Tongue (tissue), 3 donors: Measurements from ENCODE around the gene GATM. TPM values are rescaled to one million over a fixed set of nuclear protein-coding genes. Genes with fewer than 3 reads are reported as not detected.
"Not testable (repeated sequence)": the region's sequence is repeated elsewhere in the genome, so short reads cannot be mapped to it uniquely, and the experiment has no call there.

ENCODE experiments used
- DNase-seq: peaks from one replicate; pipeline ENCODE4 v3.0.0-alpha.2; 2015
- small RNA-seq: library from RNA; depleted of rRNA; stranded (forward); fragments of <200 nt; gene quantifications from one replicate; pipeline ENCODE3, GENCODE V24; 2014; ENCODE audit warnings: low replicate concordance
- total RNA-seq: library from RNA; depleted of rRNA; stranded (reverse); fragments of >200 nt; gene quantifications from one replicate; pipeline ENCODE4 v1.2.3, GENCODE V29; 2014

Gene GATM
- total RNA-seq, 1 donor from 2014 or later = 743 TPM

DNA sequence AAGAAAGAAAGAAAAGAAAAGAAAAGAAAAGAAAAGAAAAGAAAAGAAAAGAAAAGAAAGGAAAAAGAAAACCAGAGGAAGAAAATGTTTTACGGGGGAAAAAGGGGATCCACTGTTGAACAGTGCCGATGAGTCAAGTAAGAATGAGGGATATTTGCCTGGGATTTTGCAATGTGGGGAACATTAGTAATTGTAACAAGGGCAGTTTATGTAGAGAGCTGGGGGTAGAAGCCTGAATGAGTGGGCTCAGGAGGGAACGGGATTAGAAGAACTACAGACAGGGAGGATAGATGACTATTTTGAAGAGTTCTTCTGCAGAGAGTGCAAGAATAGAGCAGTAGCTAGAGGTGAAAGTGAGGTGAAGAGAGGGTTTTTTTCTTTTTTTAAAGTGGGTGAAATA, 28.7 kb downstream of the GATM start:
- no peak for DNase-seq

DNA sequence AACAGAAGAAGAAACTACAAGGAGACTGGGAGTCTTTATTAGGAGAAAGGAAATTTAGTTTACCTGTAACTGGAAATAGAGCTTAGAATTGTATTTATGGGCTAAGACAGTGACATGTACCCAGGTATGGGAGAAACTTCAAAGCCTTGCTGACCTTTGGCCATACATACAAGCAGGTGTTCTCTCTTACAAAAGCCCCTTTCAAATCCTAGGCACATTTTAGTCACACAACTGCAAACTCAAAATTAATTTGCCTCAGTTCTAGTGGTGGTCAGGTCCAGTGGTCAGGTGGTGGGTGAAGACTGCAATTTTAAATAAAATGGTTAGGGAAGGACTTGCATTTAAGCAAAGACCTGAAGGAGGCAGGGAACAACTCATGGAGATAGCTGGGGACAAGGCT, 30.4 kb downstream of the GATM start:
- DNase-seq = no peak

DNA sequence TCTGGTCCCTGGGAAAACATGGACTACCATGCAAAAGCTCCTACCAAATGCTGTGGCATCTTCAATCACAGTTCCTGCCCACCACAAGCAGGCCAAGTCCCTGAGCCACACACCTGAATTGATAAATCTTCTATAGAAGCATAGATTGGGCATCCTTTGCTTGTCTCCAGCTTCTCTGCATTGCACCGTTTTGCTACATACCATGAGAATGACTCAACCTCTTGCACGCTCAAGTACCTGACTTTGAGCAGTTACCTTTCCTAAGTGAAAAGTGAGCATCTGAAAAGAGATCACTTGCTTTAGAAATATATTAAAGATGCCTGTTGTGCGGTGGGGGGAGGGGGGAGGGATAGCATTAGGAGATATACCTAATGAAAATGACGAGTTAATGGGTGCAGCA, 31.3 kb downstream of the GATM start:
- DNase-seq = no peak

DNA sequence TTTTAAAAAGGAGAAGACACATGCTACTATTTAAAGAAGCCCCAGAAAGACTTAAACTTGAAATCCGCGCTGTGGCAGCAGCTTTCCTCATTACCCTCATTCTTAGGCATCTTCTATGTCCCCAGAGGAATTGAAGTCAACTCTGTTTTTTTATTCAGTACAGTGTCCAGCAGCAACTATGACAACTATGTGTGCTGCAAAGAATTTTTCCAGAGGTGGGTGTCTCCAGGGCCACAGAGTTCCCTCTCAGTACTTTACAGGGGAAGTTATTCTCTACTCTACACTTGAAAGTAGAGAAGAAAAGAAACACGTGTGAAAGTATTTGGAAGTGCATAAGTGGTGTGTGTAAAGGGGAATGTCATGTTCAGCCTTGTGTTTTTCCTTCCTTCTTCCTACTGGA, 32.0 kb downstream of the GATM start:
- no peak for DNase-seq

DNA sequence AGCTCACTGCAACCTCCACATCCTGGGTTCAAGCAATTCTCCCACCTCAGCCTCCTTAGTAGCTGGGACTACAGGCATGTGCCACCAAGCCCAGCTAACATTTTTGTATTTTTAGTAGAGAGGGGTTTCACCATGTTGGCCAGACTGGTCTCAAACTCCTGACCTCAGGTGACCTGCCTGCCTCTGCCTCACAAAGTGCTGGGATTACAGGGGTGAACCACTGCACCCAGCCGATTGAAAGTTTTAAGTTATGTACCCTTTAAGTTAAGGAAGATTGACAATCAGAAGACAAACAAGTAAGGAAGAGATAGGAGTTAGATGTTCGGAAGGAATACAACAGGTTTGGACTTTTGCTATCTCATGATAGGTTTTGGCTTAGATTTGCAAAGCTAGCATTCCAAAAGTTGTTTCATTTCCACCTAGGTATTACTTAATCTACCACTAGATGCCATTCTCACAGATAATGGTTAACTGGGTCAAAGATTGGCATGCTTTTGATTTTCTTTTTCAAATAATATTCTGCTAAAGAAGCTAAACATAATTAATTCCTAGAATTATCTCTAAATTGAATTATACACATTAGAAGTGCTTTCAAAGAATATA, 35.0 kb downstream of the GATM start:
- DNase-seq = no peak

DNA sequence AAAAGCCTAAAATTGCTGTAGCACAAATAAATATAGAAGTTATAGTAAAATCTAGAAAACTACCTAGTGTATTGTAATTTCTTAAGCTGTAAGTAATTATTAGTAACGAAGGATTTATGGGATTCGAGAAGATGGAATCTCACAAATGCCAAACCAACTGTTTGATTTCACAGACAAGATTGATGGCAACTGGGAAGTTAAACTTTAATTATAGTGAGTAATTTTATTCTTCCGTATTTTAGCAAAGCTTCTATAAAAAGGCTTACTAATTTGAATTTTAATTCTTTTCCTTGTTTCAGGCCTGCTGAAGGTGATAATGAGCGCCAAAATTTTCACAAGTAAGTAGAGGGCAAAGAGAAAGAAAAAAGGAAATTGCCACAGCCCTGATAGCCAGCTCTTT, 36.6 kb downstream of the GATM start:
- DNase-seq = no peak

DNA sequence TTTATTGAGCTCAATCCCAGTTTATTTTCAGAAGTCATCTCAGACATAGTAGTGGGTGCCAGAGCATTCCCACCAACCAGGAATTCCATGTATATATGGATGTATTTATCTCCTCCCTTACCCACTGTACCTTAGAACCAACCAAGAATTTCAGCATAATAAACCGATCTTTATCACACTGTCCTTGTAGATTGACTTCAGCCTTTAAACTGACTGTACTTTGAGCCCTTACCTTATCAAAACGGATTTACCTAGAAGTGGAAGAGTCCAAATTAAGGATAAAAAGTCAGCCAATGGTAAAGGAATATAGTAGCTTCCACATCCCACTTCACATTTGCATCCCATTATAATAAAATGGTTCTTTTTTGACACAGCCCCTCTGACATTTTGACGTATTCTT, 37.9 kb downstream of the GATM start:
- no peak for DNase-seq

DNA sequence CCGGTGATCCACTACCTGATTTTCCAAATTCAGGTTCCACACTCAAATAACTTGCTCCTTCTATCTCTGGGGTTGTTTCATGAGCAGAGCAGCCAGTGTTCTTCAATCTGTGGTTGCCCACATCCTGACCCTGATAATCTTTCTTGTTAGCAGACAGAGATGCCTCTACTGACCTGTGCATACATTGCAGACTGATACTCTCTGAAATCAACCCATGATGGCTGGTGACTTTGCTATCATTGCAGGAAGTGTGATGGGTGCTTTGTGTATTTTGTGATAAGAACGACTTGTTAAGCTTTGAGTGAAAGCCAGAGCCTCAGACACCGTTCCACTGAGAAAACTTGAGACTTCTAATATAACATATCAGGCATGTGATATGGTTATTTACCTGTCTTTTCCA, 39.9 kb downstream of the GATM start:
- no peak for DNase-seq

DNA sequence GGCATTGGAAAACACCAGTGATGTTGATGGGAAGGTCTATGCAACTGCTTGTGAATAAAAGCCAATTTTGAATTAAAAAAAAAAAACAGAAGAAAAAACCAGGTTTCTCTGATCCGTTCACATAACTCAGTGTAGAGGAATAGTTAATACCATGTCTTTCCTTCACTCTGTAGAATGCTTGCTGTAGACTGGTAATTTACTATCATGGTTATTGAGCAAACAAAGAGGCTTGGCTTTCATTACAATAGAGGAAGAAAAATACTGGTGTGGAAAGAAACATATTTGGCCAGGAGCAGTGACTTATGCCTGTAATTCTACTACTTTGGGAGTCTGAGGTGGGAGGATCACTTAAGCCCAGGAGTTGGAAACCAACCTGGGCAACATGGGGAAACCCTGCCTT, 41.1 kb downstream of the GATM start:
- no peak for DNase-seq

DNA sequence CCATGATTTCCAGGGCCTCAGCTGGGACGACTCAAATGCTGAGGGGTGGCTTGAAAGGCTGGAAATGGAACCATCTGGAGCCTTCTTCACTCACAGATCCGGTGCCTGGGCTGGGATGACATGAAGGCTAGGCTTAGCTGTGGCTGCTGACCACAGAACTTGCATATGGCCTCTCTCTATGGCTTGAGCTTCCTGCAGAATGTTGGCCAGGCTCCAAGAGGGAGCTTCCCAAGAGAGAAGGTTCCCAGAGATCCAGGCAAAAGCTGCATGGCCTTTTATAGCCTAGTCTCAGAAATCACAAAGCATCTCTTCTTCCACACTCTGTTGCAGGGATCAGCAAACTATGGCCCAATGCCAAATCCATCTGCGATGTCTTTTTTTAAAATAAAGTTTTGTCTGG, 44.8 kb downstream of the GATM start:
- DNase-seq = peak; percentile 84

DNA sequence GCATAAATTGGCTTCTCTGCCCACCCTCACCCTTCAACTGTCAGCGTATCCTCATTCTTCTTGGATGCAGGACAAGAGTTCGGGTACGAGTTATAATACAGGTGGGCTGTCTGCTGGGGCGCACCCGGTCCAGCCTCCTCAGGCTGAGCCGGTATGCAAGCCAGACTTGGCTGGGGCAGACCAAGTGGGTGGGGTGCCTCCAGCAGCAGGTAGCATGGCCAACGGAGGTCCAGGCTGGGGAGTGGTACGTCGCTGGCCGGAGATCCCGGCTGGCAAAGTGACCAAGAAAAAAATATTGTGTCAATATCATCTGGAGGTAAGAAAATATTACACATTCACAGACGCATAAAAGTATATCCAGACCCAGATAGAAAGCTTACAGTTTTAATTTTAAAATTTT, 45.6 kb downstream of the GATM start:
- no peak for DNase-seq

DNA sequence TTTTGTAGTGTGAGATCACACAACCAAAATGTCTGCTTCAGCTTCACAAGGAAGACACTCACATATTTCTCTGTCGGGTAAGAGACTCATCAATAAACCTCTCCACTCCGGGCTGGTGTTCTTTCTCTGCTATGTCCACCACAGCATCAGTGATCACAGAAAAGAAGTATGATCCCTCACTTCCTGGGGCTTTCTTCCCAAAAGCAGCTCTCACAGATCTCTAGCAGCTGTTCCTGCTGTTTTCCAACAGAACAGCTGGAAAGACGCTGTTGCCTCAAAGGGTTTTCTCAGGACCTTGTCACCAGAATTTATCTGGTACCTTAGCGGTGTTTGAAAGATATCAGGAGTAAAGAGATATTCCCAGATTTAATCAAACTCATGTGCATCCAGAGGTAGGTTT, 46.4 kb downstream of the GATM start:
- DNase-seq = peak; percentile 85

DNA sequence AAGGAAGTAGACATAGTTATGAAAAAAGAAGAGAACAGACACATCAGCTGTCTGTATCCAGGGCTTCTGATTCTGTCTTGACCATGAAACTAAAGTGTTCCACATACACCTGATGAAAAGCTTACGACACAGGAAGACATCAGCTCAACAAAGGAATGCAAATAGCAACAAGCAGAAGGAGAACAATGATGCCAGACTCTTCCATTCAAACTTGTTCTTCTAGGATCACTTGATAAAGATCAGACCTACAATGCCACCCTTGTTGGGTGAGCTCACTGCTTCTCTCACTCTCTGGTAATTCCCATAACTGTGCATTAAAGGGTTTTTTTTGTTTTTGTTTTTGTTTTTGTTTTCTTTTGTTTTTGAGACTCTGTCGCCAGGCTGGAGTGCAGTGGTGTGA, 49.7 kb downstream of the GATM start:
- DNase-seq = no peak

DNA sequence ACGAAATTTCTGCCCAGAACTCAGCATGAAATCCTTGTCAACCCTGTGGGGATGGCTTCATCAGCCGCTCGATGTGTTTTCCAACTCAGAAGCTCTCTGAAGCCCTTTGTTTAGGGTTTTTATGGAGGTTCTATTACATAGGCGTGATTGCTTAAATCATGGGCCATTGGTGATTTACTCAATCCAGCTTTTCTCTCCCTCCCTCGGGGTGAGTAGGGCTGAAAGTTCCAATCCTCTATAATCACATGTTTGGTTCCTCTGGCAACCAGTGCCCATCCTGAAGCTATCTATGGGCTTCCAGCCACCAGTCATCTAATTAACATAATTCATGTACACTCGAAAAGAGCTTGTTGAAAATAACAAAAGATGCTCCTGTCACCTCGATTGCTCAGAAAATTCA, 51.6 kb downstream of the GATM start:
- no peak for DNase-seq

DNA sequence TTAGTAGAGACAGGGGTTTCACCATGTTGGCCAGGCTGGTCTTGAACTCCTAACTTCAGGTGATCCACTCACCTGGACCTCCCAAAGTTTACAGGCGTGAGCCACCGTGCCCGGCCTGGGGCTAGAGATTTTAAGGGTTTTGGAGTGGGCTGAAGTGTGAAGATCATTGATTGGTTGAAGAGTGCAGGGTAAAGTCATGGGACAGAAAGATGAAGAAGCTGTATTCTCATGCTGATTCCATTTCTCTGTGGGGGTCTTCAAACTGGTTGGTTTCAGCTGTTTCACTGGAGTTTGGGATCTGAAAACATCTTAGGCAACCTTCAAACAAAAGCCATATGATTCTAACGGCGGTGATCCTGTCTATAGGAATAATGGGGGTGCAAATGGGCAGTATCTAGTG, 52.1 kb downstream of the GATM start:
- DNase-seq = no peak

DNA sequence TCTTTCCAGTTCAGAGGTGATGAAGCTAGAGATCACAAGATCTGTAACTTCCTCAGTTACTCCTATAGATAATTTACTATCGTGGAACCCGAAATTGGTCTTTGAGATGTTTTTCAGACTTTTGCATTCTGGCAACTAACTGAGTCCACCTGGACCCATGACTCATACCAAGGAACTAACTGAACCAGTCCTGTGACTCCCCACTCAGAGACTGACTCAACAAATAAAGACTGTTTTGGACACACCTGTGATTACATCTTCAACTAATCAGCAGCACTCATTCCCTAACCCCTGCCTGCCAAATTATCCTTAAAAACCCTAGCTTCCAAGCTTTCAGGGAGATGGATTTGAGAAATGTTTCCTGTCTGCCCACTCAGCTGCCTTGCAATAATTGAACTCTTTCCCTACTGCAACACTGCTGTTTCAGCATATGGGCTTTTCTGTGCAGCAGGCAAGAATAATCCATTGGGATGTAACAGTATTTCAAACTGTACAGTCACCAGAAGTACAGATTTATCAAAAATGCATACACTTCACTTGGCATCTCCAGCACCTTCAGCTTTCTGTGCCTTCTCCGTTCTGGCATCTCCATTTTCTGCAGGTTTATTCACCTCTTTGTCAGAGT, 57.7 kb downstream of the GATM start:
- no peak for DNase-seq

DNA sequence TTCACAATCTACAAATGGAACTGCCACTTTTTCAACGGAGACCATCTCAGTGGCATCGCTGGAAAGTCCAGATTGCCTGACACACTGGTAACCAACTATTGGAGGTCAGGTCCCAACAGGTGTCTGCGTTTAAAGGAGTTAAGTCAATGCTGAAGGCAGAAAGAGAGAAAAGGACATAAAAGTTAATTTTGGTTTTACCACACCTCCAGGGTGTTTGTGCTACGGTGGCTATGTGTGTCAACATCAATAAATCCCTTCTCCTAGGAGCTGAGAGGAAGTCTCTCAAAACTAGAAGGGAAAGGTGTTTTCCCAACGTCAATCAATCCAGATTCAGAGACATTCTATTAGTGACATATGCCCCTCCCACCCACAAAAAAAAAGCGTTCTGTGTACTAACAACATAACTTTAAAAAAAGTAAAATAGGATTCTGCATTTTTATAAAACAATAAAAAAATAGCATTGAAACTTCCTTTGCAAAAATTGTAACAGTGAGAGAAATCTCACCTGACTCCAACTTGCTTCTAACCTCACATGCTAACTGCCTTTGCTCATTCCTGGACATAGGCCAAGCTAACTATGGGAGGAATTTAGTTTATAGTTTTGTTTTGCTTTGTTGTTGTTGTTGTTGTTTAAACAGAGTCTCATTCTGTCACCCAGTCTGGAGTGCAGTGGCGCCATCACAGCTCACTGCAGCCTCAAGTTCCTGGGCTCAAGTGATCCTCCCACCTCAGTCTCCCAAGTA, 58.7 kb downstream of the GATM start:
- no peak for DNase-seq

DNA sequence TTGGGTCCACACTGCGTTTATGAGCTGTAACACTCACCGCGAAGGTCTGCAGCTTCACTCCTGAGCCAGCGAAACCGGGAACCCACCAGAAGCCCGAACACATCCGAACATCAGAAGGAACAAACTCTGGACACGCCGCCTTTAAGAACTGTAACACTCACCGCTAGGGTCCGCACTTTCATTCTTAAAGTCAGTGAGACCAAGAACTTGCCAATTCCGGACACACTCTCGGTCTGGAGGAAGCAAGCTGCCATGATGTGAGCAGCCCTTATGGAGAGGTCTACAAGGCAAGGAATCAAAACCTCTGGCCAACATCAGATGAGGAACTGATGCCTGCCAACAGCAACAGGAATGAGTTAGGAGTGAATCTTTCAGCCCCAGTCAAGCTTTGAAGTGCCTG, 63.4 kb downstream of the GATM start:
- peak; percentile 51 for DNase-seq

DNA sequence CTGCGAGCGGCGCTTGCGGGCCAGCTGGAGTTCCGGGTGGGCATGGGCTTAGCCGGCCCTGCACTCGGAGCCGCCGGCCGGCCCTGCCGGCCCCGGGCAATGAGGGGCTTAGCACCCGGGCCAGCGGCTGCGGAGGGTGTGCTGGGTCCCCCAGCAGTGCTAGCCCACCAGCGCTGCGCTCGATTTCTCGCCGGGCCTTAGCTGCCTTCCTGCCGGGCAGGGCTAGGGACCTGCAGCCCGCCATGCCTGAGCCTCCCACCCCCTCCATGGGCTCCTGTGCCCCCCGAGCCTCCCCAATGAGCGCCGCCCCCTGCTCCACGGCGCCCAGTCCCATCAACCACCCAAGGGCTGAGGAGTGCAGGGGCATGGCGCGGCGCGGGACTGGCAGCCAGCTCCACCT, 64.2 kb downstream of the GATM start:
- not testable (repeated sequence) for DNase-seq

Small RNA genes lying within 50 kb of the gene (small RNA-seq; reads per million reads assigned to genes)
- gene RNU6-953P = not detected

Other genes starting within 250 kb of the GATM start
- 22.2 TPM for gene DUOXA1, start 248.7 kb downstream of the GATM start, total RNA-seq
- 32.5 TPM for gene DUOX1, start 248.6 kb downstream of the GATM start, total RNA-seq
- 7.3 TPM for gene SHF, start 190.6 kb downstream of the GATM start, total RNA-seq
- gene SLC28A2, start 126.3 kb downstream of the GATM start, total RNA-seq = 0.10 TPM
- gene SLC30A4, start 144.2 kb upstream of the GATM start, total RNA-seq = 14.5 TPM
- gene BLOC1S6, start 208.8 kb upstream of the GATM start, total RNA-seq = 73.8 TPM